GM23338 (cell line): ENCODE data around the gene RPUSD3. TPM values are rescaled to one million over a fixed set of nuclear protein-coding genes. Genes with fewer than 3 reads are reported as not detected.

Experiments
- ATAC-seq: fragments of 200-7000 bp; cut with Tn5 transposase; 3 replicates; pipeline ENCODE4 v1.9.1; 2020
- DNase-seq: peaks from one replicate; pipeline ENCODE4 v3.0.0-alpha.2; 2015; ENCODE audit warnings: low spot score
- H2AFZ ChIP-seq: fragments of 200-600 bp; sonication (generic); 2 replicates; pipeline ENCODE4 v1.8.0; 2016; ENCODE audit warnings: antibody characterized with exemption, mild to moderate bottlenecking, moderate library complexity
- H3F3A ChIP-seq: fragments of 200-600 bp; sonication (generic); replicated peaks from 2 replicates; pipeline ENCODE4 v1.8.0; 2017; ENCODE audit warnings: antibody characterized with exemption, mixed run types, low read depth
- H3K27ac ChIP-seq: fragments of 200-600 bp; sonication (generic); 2 replicates; pipeline ENCODE4 v1.6.1; 2016; ENCODE audit warnings: low read depth
- H3K27me3 ChIP-seq: fragments of 200-600 bp; sonication (generic); 2 replicates; pipeline ENCODE4 v1.8.0; 2016; ENCODE audit warnings: mild to moderate bottlenecking, mixed run types, moderate library complexity; ENCODE audit not compliant: insufficient read depth
- H3K36me3 ChIP-seq: fragments of 200-600 bp; sonication (generic); 2 replicates; pipeline ENCODE4 v1.8.0; 2016; ENCODE audit warnings: mild to moderate bottlenecking; ENCODE audit not compliant: insufficient read depth
- H3K4me1 ChIP-seq: fragments of 200-600 bp; sonication (generic); 2 replicates; pipeline ENCODE4 v1.8.0; 2016; ENCODE audit warnings: mild to moderate bottlenecking, moderate library complexity; ENCODE audit not compliant: insufficient read depth
- H3K4me2 ChIP-seq: fragments of 200-600 bp; sonication (generic); 2 replicates; pipeline ENCODE4 v1.7.1; 2017; ENCODE audit warnings: mixed run types
- H3K4me3 ChIP-seq: fragments of 200-600 bp; sonication (generic); 2 replicates; pipeline ENCODE4 v1.6.1; 2016; ENCODE audit warnings: mixed run types
- H3K79me2 ChIP-seq: fragments of 200-600 bp; sonication (generic); replicated peaks from 2 replicates; pipeline ENCODE4 v1.8.0; 2017; ENCODE audit warnings: mild to moderate bottlenecking; ENCODE audit not compliant: insufficient read depth
- H3K9me2 ChIP-seq: fragments of 200-600 bp; sonication (generic); 2 replicates; pipeline ENCODE4 v1.8.0; 2017; ENCODE audit not compliant: insufficient read depth
- H4K20me1 ChIP-seq: fragments of 200-600 bp; sonication (generic); replicated peaks from 2 replicates; pipeline ENCODE4 v1.8.0; 2017; ENCODE audit warnings: mild to moderate bottlenecking; ENCODE audit not compliant: insufficient read depth
- H3K27ac Mint-ChIP-seq: 2 replicates; pipeline ENCODE4 v1.8.0; 2020; ENCODE audit warnings: inconsistent platforms, mild to moderate bottlenecking, moderate library complexity, mixed read lengths
- H3K27me3 Mint-ChIP-seq: 3 replicates; pipeline ENCODE4 v1.8.0; 2022; ENCODE audit warnings: low read depth, mild to moderate bottlenecking, moderate library complexity, mixed read lengths, inconsistent platforms; ENCODE audit not compliant: insufficient read depth, poor library complexity
- H3K36me3 Mint-ChIP-seq: 3 replicates; pipeline ENCODE4 v1.8.0; 2021; ENCODE audit warnings: low read depth, mild to moderate bottlenecking, inconsistent platforms, moderate library complexity, mixed read lengths
- H3K4me1 Mint-ChIP-seq: 3 replicates; pipeline ENCODE4 v1.8.0; 2020; ENCODE audit warnings: mild to moderate bottlenecking, inconsistent platforms, mixed read lengths
- H3K4me3 Mint-ChIP-seq: 3 replicates; pipeline ENCODE4 v1.8.0; 2021; ENCODE audit warnings: moderate library complexity, mild to moderate bottlenecking, inconsistent platforms, mixed read lengths
- H3K9me3 Mint-ChIP-seq: 3 replicates; pipeline ENCODE4 v1.8.0; 2020; ENCODE audit warnings: moderate library complexity, mild to moderate bottlenecking, inconsistent platforms, mixed read lengths
- CREB1 ChIP-seq: fragments of 250-450 bp; sonication (Bioruptor Pico); IDR thresholded peaks from 2 replicates; pipeline ENCODE4 v1.5.0; 2020; ENCODE audit warnings: low read depth, mild to moderate bottlenecking, moderate library complexity
- ETS1 ChIP-seq: IDR thresholded peaks from 2 replicates; pipeline ENCODE4 v1.6.1; 2016; ENCODE audit warnings: antibody characterized with exemption
- EZH2 ChIP-seq: fragments of 200-600 bp; sonication (generic); IDR thresholded peaks from one replicate; pipeline ENCODE4 v1.8.0; 2017; ENCODE audit warnings: antibody characterized with exemption, mild to moderate bottlenecking, low read depth; ENCODE audit not compliant: unreplicated experiment
- EZH2phosphoT487 ChIP-seq: fragments of 200-600 bp; sonication (generic); IDR thresholded peaks from one replicate; pipeline ENCODE4 v1.8.1; 2018; ENCODE audit warnings: antibody characterized with exemption; ENCODE audit not compliant: unreplicated experiment
- JUNB ChIP-seq: IDR thresholded peaks from one replicate; pipeline ENCODE4 v1.6.1; 2016; ENCODE audit warnings: antibody characterized with exemption; ENCODE audit not compliant: unreplicated experiment
- NANOG ChIP-seq: IDR thresholded peaks from 2 replicates; pipeline ENCODE4 v1.6.1; 2016; ENCODE audit warnings: antibody characterized with exemption, borderline replicate concordance
- POLR2AphosphoS5 ChIP-seq: IDR thresholded peaks from 2 replicates; pipeline ENCODE4 v1.6.1; 2016; ENCODE audit warnings: antibody characterized with exemption, low read depth
- STAT1 ChIP-seq: IDR thresholded peaks from one replicate; pipeline ENCODE4 v1.6.1; 2016; ENCODE audit warnings: antibody characterized with exemption; ENCODE audit not compliant: unreplicated experiment
- ZNF114 ChIP-seq: fragments of 250-450 bp; sonication (Bioruptor Pico); IDR thresholded peaks from 2 replicates; pipeline ENCODE4 v1.5.0; 2020; ENCODE audit warnings: mild to moderate bottlenecking, moderate library complexity
- ZNF331 ChIP-seq: fragments of 250-450 bp; sonication (Bioruptor Pico); IDR thresholded peaks from 2 replicates; pipeline ENCODE4 v1.5.0; 2020; ENCODE audit warnings: low read depth, mild to moderate bottlenecking, moderate library complexity
- ZNF462 ChIP-seq: fragments of 250-450 bp; sonication (Bioruptor Pico); IDR thresholded peaks from 2 replicates; pipeline ENCODE4 v1.5.0; 2020; ENCODE audit warnings: mild to moderate bottlenecking, moderate library complexity
- polyA plus RNA-seq: library from polyadenylated mRNA; unstranded; fragments of >200 nt; fragmentation: Nextera tagmentation; extraction: Ambion mirVana; gene quantifications from 2 replicates; pipeline ENCODE4 v1.2.1, GENCODE V29; 2016
- total RNA-seq: library from RNA; depleted of rRNA; stranded (reverse); fragments of >200 nt; shearing (Covaris generic); gene quantifications from 2 replicates; pipeline ENCODE4 v1.2.3, GENCODE V29; 2014
- TF ChIP-seq, protein P1 (sequence below): IDR thresholded peaks from one replicate; pipeline ENCODE4 v1.6.1; 2018; ENCODE audit warnings: antibody characterized with exemption; ENCODE audit not compliant: unreplicated experiment

RPUSD3 gene
- total and polyA plus RNA-seq, 2 experiments from 2014 or later, result 64.3 to 73.4 TPM

DNA sequence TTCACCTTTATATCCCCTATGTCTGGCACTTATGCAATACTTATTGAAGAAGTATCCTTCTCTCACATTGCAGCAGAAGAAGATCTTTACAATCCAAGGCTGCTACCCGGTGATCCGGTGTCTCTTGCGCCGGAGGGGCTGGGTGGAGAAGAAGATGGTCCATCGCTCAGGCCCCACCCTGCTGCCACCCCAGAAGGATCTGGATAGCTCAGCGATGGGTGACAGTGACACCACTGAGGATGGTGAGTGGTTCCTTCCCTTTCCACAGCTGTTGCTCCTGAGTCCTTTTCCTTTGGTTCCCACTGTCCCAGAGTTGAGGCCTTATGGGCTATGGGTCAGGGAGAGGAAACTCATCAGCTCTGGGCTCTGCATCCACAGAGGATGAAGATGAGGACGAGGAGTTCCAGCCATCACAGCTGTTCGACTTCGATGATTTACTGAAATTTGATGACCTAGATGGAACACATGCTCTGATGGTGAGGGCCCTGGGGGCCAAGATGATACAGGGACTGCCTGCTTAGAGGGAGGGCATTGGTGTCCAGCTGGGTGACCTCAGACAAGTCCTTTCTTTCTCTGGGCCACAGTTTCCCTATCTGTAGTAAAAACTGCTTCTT, 30.8 kb downstream of the RPUSD3 start:
- H2AFZ ChIP-seq, result no peak overlapping the region
- peaks cover 6% of the 10 kb centered on the region; the same call in 1 of the 2 replicates for H4K20me1 ChIP-seq
- Mint-ChIP-seq H3K4me1 (peaks cover 22% of the 10 kb centered on the region), H3K36me3 (no peaks in the 10 kb centered on the region; the same call in 2 of the 3 replicates), H3K9me3 (no peaks in the 10 kb centered on the region; the same call in 2 of the 3 replicates), H3K27me3 (peaks cover 16% of the 10 kb centered on the region), H3K4me3 (no peak overlapping the region), H3K27ac (no peak overlapping the region)
- no peak overlapping the region for H3K4me2 ChIP-seq
- no peak overlapping the region for H3K4me3 ChIP-seq
- H3K79me2 ChIP-seq, result no peaks in the 10 kb centered on the region
- no peaks in the 10 kb centered on the region for H3K36me3 ChIP-seq
- peaks cover 7% of the 10 kb centered on the region; the same call in 1 of the 2 replicates for H3K4me1 ChIP-seq
- TF ChIP-seq ZNF331 (CRISPR knock-in tag) (no peak), ZNF462 (CRISPR knock-in tag) (no peak), NANOG (no peak), ETS1 (no peak), CREB1 (no peak), EZH2 (no peak), JUNB (no peak), STAT1 (no peak), ZNF114 (CRISPR knock-in tag) (no peak), POLR2AphosphoS5 (no peak), EZH2phosphoT487 (no peak)
- TF ChIP-seq, protein P1, sequence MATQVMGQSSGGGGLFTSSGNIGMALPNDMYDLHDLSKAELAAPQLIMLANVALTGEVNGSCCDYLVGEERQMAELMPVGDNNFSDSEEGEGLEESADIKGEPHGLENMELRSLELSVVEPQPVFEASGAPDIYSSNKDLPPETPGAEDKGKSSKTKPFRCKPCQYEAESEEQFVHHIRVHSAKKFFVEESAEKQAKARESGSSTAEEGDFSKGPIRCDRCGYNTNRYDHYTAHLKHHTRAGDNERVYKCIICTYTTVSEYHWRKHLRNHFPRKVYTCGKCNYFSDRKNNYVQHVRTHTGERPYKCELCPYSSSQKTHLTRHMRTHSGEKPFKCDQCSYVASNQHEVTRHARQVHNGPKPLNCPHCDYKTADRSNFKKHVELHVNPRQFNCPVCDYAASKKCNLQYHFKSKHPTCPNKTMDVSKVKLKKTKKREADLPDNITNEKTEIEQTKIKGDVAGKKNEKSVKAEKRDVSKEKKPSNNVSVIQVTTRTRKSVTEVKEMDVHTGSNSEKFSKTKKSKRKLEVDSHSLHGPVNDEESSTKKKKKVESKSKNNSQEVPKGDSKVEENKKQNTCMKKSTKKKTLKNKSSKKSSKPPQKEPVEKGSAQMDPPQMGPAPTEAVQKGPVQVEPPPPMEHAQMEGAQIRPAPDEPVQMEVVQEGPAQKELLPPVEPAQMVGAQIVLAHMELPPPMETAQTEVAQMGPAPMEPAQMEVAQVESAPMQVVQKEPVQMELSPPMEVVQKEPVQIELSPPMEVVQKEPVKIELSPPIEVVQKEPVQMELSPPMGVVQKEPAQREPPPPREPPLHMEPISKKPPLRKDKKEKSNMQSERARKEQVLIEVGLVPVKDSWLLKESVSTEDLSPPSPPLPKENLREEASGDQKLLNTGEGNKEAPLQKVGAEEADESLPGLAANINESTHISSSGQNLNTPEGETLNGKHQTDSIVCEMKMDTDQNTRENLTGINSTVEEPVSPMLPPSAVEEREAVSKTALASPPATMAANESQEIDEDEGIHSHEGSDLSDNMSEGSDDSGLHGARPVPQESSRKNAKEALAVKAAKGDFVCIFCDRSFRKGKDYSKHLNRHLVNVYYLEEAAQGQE, result no peak
- H3K27ac ChIP-seq, result no peak overlapping the region
- peaks cover 17% of the 10 kb centered on the region for H3K27me3 ChIP-seq
- no peaks in the 10 kb centered on the region for H3K9me2 ChIP-seq
- DNase-seq (no peak), ATAC-seq (no peak)
- peaks cover 18% of the 10 kb centered on the region for H3F3A ChIP-seq
